ENCODE results near the gene DNAJC11.
A peak's percentile ranks its signal among the peaks of the same experiment; 100 is the strongest.

Gene DNAJC11

GRCh38 chr1:6614929-6615785 lies 86.5 kb downstream of the DNAJC11 start:
- H3K79me2 ChIP-seq (ENCODE audit: low read length): peaks cover 57% of the 10 kb centered on the region
- H3K4me2 ChIP-seq (ENCODE audit: low read depth, low read length): peak overlapping the region; percentile 41; the same call in 1 of the 2 replicates
- no peaks in the 10 kb centered on the region for H3K36me3 ChIP-seq (replicated peaks; ENCODE audit: insufficient read depth, low read length)
- H3K4me3 ChIP-seq (ENCODE audit: low read length): peak overlapping the region; percentile 17; the same call in 1 of the 2 replicates
- TF ChIP-seq, protein P1, sequence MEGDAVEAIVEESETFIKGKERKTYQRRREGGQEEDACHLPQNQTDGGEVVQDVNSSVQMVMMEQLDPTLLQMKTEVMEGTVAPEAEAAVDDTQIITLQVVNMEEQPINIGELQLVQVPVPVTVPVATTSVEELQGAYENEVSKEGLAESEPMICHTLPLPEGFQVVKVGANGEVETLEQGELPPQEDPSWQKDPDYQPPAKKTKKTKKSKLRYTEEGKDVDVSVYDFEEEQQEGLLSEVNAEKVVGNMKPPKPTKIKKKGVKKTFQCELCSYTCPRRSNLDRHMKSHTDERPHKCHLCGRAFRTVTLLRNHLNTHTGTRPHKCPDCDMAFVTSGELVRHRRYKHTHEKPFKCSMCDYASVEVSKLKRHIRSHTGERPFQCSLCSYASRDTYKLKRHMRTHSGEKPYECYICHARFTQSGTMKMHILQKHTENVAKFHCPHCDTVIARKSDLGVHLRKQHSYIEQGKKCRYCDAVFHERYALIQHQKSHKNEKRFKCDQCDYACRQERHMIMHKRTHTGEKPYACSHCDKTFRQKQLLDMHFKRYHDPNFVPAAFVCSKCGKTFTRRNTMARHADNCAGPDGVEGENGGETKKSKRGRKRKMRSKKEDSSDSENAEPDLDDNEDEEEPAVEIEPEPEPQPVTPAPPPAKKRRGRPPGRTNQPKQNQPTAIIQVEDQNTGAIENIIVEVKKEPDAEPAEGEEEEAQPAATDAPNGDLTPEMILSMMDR (IDR thresholded peaks at IDR 0.05; ENCODE audit: low read length): no peak
- no peak for TF ChIP-seq EZH2 (optimal IDR thresholded peaks at IDR 0.05; ENCODE audit: low read depth, low read length)
- TF ChIP-seq EZH2phosphoT487 (IDR thresholded peaks at IDR 0.05; ENCODE audit: low read length): no peak
- no peaks in the 10 kb centered on the region for H3K27me3 ChIP-seq (replicated peaks; ENCODE audit: insufficient read depth, low read length)
- no peak overlapping the region for H2AFZ ChIP-seq (ENCODE audit: low read length)
- DNase-seq: no peak
- H3K9me3 ChIP-seq (replicated peaks; ENCODE audit: insufficient read depth, low read length): no peaks in the 10 kb centered on the region
- H3F3A ChIP-seq (ENCODE audit: insufficient read depth, low read length): peaks cover 8% of the 10 kb centered on the region
- no peaks in the 10 kb centered on the region for H3K9me2 ChIP-seq (replicated peaks; ENCODE audit: insufficient read depth, low read length)
- H3K27ac ChIP-seq (ENCODE audit: low read length): no peak overlapping the region
- no peak overlapping the region for H3K9ac ChIP-seq (ENCODE audit: low read length)
- no peaks in the 10 kb centered on the region for H3K4me1 ChIP-seq (ENCODE audit: low read length)
- H4K20me1 ChIP-seq (ENCODE audit: insufficient read depth, low read length): no peaks in the 10 kb centered on the region

DNA sequence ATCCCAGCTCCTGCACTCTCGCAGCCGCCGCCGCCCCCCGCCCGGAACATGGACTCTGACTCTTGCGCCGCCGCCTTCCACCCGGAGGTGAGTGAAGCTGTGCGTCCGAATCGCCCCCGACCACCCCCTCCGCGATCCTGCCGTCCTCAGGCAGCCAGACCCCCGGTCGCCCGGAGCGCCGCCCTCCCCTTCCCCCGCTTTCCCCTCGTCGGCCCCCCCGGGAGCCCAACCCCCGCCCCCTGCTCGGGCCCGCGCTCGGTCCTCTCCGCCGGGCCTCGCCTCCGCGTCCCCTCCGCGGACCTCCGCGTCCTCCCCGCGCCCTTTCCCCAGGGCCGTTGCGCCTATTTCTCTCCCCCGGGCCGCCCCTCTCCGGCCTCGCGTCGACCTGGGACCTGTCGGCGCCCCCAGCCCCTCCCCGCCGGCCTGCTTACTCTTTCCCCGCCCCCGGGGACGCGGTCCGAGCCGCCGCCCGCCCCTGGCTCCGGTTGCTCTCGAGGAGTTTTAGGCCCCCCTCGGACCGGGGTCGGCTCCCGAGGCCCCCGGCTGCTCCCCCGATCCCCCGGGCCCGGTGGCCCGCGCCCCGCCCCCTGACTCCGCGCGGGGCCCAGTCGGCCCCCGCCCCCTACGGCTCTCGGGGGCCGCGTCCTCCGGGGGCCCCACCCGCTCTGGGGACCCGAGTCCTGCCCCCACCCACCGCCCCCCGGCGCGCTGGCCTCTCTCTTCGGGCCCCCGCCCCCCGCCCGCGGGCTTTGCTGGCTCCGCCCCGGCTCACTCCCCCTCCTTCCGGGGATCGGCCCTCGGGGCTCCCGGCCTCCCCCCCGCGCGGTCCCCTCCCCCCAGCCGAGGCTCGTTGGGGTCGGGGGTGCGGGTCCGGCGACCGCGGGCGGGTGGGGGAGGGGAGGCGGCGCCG lies 87.3 kb downstream of the DNAJC11 start:
- peaks cover 48% of the 10 kb centered on the region for H3K79me2 ChIP-seq (ENCODE audit: low read length)
- H3K9me3 ChIP-seq (replicated peaks; ENCODE audit: insufficient read depth, low read length): no peaks in the 10 kb centered on the region
- H3K4me3 ChIP-seq (ENCODE audit: low read length): peak overlapping the region; percentile 77
- H4K20me1 ChIP-seq (ENCODE audit: insufficient read depth, low read length): no peaks in the 10 kb centered on the region
- H3K27ac ChIP-seq (ENCODE audit: low read length): peak overlapping the region; percentile 46; the same call in 1 of the 2 replicates
- peaks cover 8% of the 10 kb centered on the region for H3F3A ChIP-seq (ENCODE audit: insufficient read depth, low read length)
- H3K36me3 ChIP-seq (replicated peaks; ENCODE audit: insufficient read depth, low read length): no peaks in the 10 kb centered on the region
- DNase-seq: peak; percentile 22
- peak overlapping the region; percentile 37; the same call in 1 of the 2 replicates for H3K4me2 ChIP-seq (ENCODE audit: low read depth, low read length)
- H3K27me3 ChIP-seq (replicated peaks; ENCODE audit: insufficient read depth, low read length): no peaks in the 10 kb centered on the region
- peaks cover 3% of the 10 kb centered on the region; the same call in 1 of the 2 replicates for H3K4me1 ChIP-seq (ENCODE audit: low read length)
- TF ChIP-seq EZH2 (optimal IDR thresholded peaks at IDR 0.05; ENCODE audit: low read depth, low read length) (no peak), EZH2phosphoT487 (IDR thresholded peaks at IDR 0.05; ENCODE audit: low read length) (no peak)
- TF ChIP-seq, protein P1 (IDR thresholded peaks at IDR 0.05; ENCODE audit: low read length): no peak
- peak overlapping the region; percentile 84 for H3K9ac ChIP-seq (ENCODE audit: low read length)
- no peaks in the 10 kb centered on the region for H3K9me2 ChIP-seq (replicated peaks; ENCODE audit: insufficient read depth, low read length)
- peak overlapping the region; percentile 50; the same call in 1 of the 2 replicates for H2AFZ ChIP-seq (ENCODE audit: low read length)

GRCh38 chr1:6613361-6614018 lies 88.1 kb downstream of the DNAJC11 start, which contains the start of gene PHF13:
Gene PHF13 (plus strand): TSS chr1:6613731. CDS start chr1:6614067, 336 bp downstream.
- Histone ChIP-seq H3K27ac (ENCODE audit: low read length) (peak within 1 kb of the TSS; percentile 59; the same call in 1 of the 2 replicates), H3K36me3 (replicated peaks; ENCODE audit: insufficient read depth, low read length) (no peaks in the 10 kb centered on the region), H3K4me1 (ENCODE audit: low read length) (peaks cover 4% of the 10 kb centered on the region; the same call in 1 of the 2 replicates), H3K27me3 (replicated peaks; ENCODE audit: insufficient read depth, low read length) (no peaks in the 10 kb centered on the region), H3F3A (ENCODE audit: insufficient read depth, low read length) (peaks cover 8% of the 10 kb centered on the region), H3K9ac (ENCODE audit: low read length) (peak within 1 kb of the TSS; percentile 84), H3K9me3 (replicated peaks; ENCODE audit: insufficient read depth, low read length) (no peaks in the 10 kb centered on the region), H3K4me3 (ENCODE audit: low read length) (peak within 1 kb of the TSS; percentile 78), H4K20me1 (ENCODE audit: insufficient read depth, low read length) (no peaks in the 10 kb centered on the region), H2AFZ (ENCODE audit: low read length) (peak within 1 kb of the TSS; percentile 85), H3K9me2 (replicated peaks; ENCODE audit: insufficient read depth, low read length) (no peaks in the 10 kb centered on the region), H3K4me2 (ENCODE audit: low read depth, low read length) (peak within 1 kb of the TSS; percentile 93), H3K79me2 (ENCODE audit: low read length) (peaks cover 42% of the 10 kb centered on the region)
- peak; percentile 99 for DNase-seq
- no peak for TF ChIP-seq EZH2 (optimal IDR thresholded peaks at IDR 0.05; ENCODE audit: low read depth, low read length)
- TF ChIP-seq, protein P1 (IDR thresholded peaks at IDR 0.05; ENCODE audit: low read length): no peak
- no peak for TF ChIP-seq EZH2phosphoT487 (IDR thresholded peaks at IDR 0.05; ENCODE audit: low read length)

Measured in MM.1S (cell line).